Measurements from ENCODE around the gene MYO15A.

The MYO15A gene

DNA sequence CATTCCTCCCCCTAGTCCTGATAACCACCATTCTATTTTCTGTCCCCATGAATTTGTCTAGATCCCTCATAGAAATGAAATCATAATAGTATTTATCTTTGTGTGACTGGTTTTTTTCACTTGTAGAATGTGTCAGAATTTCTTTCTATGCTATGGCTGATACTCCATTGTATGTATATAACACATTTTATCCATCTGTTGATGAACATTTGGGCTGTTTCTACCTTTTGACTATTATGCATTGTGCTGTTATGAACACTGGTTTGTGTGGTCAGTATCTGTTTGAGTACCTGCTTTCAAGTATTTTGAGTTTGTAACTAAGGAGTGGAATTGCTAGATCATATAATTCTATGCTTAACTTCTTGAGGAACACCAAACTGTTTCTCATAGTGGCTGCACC is 36.8 kb upstream of the MYO15A start:
- H3K9ac ChIP-seq (ENCODE audit: low read depth, low read length, poor library complexity, severe bottlenecking) = no peak overlapping the region
- no peaks in the 10 kb centered on the region for H3K27me3 ChIP-seq (ENCODE audit: insufficient read depth, low read length, poor library complexity, severe bottlenecking)

DNA sequence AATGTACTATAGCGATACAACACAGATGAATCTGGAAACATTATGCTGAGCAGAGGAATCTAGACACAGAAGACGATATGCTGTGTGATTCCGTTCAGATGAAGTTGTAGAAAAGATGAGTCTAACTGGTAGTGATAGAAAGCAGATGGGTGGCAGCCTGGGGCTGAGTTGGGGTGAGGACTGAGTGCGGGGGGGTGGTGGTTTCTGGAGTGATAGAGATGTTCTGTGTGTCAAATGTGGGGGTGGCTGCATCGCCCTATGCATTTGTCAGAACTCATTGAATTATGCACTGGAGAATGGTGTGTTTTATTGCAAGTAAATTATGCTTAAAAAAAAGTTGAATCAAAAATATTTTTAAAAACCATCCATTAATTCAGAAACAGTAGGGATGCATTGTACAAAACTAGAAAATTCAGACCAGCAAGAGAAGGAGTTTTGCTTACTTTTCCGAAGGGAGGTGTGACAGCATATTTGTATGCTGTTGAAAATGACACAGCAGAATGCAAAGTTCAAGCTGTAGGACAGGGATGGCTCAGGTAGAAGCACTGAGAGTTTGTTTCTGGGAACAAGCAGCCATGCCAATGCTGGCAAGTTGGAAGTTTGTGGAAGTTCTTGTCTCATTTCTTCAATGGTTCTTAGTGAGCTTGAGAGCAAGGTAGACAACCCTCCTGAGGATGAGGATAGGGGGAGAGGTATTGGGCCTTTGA is 33.8 kb upstream of the MYO15A start:
- peaks cover 6% of the 10 kb centered on the region for H3K4me1 ChIP-seq (ENCODE audit: insufficient read depth, low read length, poor library complexity, severe bottlenecking)
- H3K36me3 ChIP-seq (ENCODE audit: insufficient read depth, low read length) = no peaks in the 10 kb centered on the region
- H3K9me3 ChIP-seq (ENCODE audit: insufficient read depth, low read depth, low read length) = no peaks in the 10 kb centered on the region
- H2AFZ ChIP-seq (ENCODE audit: low read length) = no peak overlapping the region
- no peaks in the 10 kb centered on the region for H3F3A ChIP-seq (ENCODE audit: low read depth)
- no peak overlapping the region for H3K4me3 ChIP-seq (ENCODE audit: low read length, poor library complexity, severe bottlenecking)
- H4K20me1 ChIP-seq (ENCODE audit: insufficient read depth, low read length, poor library complexity, severe bottlenecking) = no peaks in the 10 kb centered on the region
- no peak overlapping the region for H3K4me2 ChIP-seq (ENCODE audit: low read depth, low read length, poor library complexity, severe bottlenecking)
- TF ChIP-seq, protein P1, sequence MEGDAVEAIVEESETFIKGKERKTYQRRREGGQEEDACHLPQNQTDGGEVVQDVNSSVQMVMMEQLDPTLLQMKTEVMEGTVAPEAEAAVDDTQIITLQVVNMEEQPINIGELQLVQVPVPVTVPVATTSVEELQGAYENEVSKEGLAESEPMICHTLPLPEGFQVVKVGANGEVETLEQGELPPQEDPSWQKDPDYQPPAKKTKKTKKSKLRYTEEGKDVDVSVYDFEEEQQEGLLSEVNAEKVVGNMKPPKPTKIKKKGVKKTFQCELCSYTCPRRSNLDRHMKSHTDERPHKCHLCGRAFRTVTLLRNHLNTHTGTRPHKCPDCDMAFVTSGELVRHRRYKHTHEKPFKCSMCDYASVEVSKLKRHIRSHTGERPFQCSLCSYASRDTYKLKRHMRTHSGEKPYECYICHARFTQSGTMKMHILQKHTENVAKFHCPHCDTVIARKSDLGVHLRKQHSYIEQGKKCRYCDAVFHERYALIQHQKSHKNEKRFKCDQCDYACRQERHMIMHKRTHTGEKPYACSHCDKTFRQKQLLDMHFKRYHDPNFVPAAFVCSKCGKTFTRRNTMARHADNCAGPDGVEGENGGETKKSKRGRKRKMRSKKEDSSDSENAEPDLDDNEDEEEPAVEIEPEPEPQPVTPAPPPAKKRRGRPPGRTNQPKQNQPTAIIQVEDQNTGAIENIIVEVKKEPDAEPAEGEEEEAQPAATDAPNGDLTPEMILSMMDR (conservative IDR thresholded peaks at IDR 0.05; ENCODE audit: low read length) = no peak
- TF ChIP-seq EZH2phosphoT487 (IDR thresholded peaks at IDR 0.05; ENCODE audit: borderline replicate concordance) = no peak
- no peaks in the 10 kb centered on the region for H3K79me2 ChIP-seq (ENCODE audit: insufficient read depth, low read length)
- H3K9ac ChIP-seq (ENCODE audit: low read depth, low read length, poor library complexity, severe bottlenecking) = no peak overlapping the region
- no peaks in the 10 kb centered on the region for H3K9me2 ChIP-seq (replicated peaks; ENCODE audit: low read depth, low read length)
- no peaks in the 10 kb centered on the region for H3K27me3 ChIP-seq (ENCODE audit: insufficient read depth, low read length, poor library complexity, severe bottlenecking)

More for the DNA sequence above, 36.8 kb upstream of the MYO15A start:
- no peaks in the 10 kb centered on the region for H3F3A ChIP-seq (ENCODE audit: low read depth)
- H2AFZ ChIP-seq (ENCODE audit: low read length) = no peak overlapping the region
- H3K9me2 ChIP-seq (replicated peaks; ENCODE audit: low read depth, low read length) = no peaks in the 10 kb centered on the region
- H3K79me2 ChIP-seq (ENCODE audit: insufficient read depth, low read length) = no peaks in the 10 kb centered on the region
- no peaks in the 10 kb centered on the region for H3K9me3 ChIP-seq (ENCODE audit: insufficient read depth, low read depth, low read length)
- no peak overlapping the region for H3K4me3 ChIP-seq (ENCODE audit: low read length, poor library complexity, severe bottlenecking)
- peak overlapping the region; percentile 23 for H3K4me2 ChIP-seq (ENCODE audit: low read depth, low read length, poor library complexity, severe bottlenecking)
- peaks cover 3% of the 10 kb centered on the region; the same call in 1 of the 2 replicates for H3K36me3 ChIP-seq (ENCODE audit: insufficient read depth, low read length)
- H3K4me1 ChIP-seq (ENCODE audit: insufficient read depth, low read length, poor library complexity, severe bottlenecking) = peaks cover 6% of the 10 kb centered on the region
- TF ChIP-seq, protein P1 (conservative IDR thresholded peaks at IDR 0.05; ENCODE audit: low read length) = no peak
- TF ChIP-seq EZH2phosphoT487 (IDR thresholded peaks at IDR 0.05; ENCODE audit: borderline replicate concordance) = no peak
- H4K20me1 ChIP-seq (ENCODE audit: insufficient read depth, low read length, poor library complexity, severe bottlenecking) = no peaks in the 10 kb centered on the region

DNA sequence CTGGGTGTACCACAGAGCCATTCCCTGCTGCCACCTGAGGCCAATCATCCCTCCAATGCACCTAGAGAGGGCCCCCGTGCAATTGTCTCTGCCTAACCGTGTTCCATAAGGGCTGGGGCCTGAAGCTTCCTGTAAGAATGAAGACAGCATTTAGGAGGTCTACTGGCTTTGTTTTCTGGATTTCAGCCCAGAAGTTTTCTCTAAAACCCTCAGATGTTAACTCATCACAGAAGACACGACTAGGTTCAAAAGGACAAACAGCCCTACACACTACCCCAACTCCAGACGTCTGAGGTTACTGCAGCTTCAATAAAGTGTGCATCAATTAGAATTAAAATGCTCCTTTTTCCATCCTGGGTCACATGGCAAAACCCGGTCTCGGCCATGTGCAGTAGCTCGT is 31.6 kb upstream of the MYO15A start:
- Histone ChIP-seq H2AFZ (ENCODE audit: low read length) (no peak overlapping the region), H3F3A (ENCODE audit: low read depth) (no peaks in the 10 kb centered on the region), H4K20me1 (ENCODE audit: insufficient read depth, low read length, poor library complexity, severe bottlenecking) (no peaks in the 10 kb centered on the region), H3K27me3 (ENCODE audit: insufficient read depth, low read length, poor library complexity, severe bottlenecking) (no peaks in the 10 kb centered on the region), H3K36me3 (ENCODE audit: insufficient read depth, low read length) (no peaks in the 10 kb centered on the region), H3K4me3 (ENCODE audit: low read length, poor library complexity, severe bottlenecking) (no peak overlapping the region), H3K4me1 (ENCODE audit: insufficient read depth, low read length, poor library complexity, severe bottlenecking) (no peaks in the 10 kb centered on the region), H3K9me2 (replicated peaks; ENCODE audit: low read depth, low read length) (no peaks in the 10 kb centered on the region), H3K4me2 (ENCODE audit: low read depth, low read length, poor library complexity, severe bottlenecking) (no peak overlapping the region), H3K9ac (ENCODE audit: low read depth, low read length, poor library complexity, severe bottlenecking) (no peak overlapping the region), H3K79me2 (ENCODE audit: insufficient read depth, low read length) (no peaks in the 10 kb centered on the region), H3K9me3 (ENCODE audit: insufficient read depth, low read depth, low read length) (no peaks in the 10 kb centered on the region)
- TF ChIP-seq EZH2phosphoT487 (IDR thresholded peaks at IDR 0.05; ENCODE audit: borderline replicate concordance) = no peak
- TF ChIP-seq, protein P1 (conservative IDR thresholded peaks at IDR 0.05; ENCODE audit: low read length) = no peak

Measured in Loucy (cell line).